Panc1 (cell line): ENCODE results near the gene TMEM43.
"Not testable (repeated sequence)": the region's sequence is repeated elsewhere in the genome, so short reads cannot be mapped to it uniquely, and the experiment has no call there.

Experiments used
- POLR2AphosphoS5 ChIP-seq: IDR thresholded peaks from 2 replicates; pipeline ENCODE4 v1.6.1; 2012; ENCODE audit warnings: mild to moderate bottlenecking, low read depth, low read length, moderate library complexity
- SIN3A ChIP-seq: IDR thresholded peaks from 2 replicates; pipeline ENCODE4 v1.6.1; 2012; ENCODE audit warnings: low read depth, mild to moderate bottlenecking, low read length, moderate library complexity, borderline replicate concordance; ENCODE audit not compliant: insufficient read depth
- TF ChIP-seq, protein P1 (sequence below): fragments of 450-650 bp; IDR thresholded peaks from 2 replicates; pipeline ENCODE4 v1.5.1; 2017; ENCODE audit warnings: mild to moderate bottlenecking
- TF ChIP-seq, protein P2 (sequence below), 2 experiments: IDR thresholded peaks; 2 replicates each; pipeline ENCODE4 v1.6.1; 2011 to 2012; ENCODE audit warnings: low read depth in 2 of 2, control low read depth in 1 of 2, low read length in 1 of 2, mild to moderate bottlenecking in 1 of 2, moderate library complexity in 1 of 2; ENCODE audit not compliant: insufficient read depth in 1 of 2

GRCh38 chr3:14109821-14110220 is 15.0 kb upstream of the TMEM43 start:
- TF ChIP-seq, protein P1, sequence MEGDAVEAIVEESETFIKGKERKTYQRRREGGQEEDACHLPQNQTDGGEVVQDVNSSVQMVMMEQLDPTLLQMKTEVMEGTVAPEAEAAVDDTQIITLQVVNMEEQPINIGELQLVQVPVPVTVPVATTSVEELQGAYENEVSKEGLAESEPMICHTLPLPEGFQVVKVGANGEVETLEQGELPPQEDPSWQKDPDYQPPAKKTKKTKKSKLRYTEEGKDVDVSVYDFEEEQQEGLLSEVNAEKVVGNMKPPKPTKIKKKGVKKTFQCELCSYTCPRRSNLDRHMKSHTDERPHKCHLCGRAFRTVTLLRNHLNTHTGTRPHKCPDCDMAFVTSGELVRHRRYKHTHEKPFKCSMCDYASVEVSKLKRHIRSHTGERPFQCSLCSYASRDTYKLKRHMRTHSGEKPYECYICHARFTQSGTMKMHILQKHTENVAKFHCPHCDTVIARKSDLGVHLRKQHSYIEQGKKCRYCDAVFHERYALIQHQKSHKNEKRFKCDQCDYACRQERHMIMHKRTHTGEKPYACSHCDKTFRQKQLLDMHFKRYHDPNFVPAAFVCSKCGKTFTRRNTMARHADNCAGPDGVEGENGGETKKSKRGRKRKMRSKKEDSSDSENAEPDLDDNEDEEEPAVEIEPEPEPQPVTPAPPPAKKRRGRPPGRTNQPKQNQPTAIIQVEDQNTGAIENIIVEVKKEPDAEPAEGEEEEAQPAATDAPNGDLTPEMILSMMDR: not testable (repeated sequence)
- not testable (repeated sequence) for TF ChIP-seq POLR2AphosphoS5, SIN3A
- TF ChIP-seq, protein P2, sequence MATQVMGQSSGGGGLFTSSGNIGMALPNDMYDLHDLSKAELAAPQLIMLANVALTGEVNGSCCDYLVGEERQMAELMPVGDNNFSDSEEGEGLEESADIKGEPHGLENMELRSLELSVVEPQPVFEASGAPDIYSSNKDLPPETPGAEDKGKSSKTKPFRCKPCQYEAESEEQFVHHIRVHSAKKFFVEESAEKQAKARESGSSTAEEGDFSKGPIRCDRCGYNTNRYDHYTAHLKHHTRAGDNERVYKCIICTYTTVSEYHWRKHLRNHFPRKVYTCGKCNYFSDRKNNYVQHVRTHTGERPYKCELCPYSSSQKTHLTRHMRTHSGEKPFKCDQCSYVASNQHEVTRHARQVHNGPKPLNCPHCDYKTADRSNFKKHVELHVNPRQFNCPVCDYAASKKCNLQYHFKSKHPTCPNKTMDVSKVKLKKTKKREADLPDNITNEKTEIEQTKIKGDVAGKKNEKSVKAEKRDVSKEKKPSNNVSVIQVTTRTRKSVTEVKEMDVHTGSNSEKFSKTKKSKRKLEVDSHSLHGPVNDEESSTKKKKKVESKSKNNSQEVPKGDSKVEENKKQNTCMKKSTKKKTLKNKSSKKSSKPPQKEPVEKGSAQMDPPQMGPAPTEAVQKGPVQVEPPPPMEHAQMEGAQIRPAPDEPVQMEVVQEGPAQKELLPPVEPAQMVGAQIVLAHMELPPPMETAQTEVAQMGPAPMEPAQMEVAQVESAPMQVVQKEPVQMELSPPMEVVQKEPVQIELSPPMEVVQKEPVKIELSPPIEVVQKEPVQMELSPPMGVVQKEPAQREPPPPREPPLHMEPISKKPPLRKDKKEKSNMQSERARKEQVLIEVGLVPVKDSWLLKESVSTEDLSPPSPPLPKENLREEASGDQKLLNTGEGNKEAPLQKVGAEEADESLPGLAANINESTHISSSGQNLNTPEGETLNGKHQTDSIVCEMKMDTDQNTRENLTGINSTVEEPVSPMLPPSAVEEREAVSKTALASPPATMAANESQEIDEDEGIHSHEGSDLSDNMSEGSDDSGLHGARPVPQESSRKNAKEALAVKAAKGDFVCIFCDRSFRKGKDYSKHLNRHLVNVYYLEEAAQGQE (IDR thresholded peaks at IDR 0.05; ENCODE audit: insufficient read depth in 1 of 2, low read depth in 2 of 2, low read length in 1 of 2): not testable (repeated sequence)
